HEK293T (cell line): ENCODE results near the gene LXN.

Experiments
- ARNT ChIP-seq: fragments of 450-650 bp; IDR thresholded peaks from 2 replicates; pipeline ENCODE4 v1.6.1; 2017; ENCODE audit warnings: mild to moderate bottlenecking
- BHLHE40 ChIP-seq: fragments of 450-650 bp; IDR thresholded peaks from 2 replicates; pipeline ENCODE4 v1.6.1; 2016; ENCODE audit warnings: mild to moderate bottlenecking, moderate library complexity, borderline replicate concordance
- CTBP1 ChIP-seq: fragments of 450-650 bp; IDR thresholded peaks from 2 replicates; pipeline ENCODE4 v1.6.1; 2016; ENCODE audit warnings: borderline replicate concordance
- FOXK2 ChIP-seq: fragments of 450-650 bp; IDR thresholded peaks from 2 replicates; pipeline ENCODE4 v1.6.1; 2016; ENCODE audit warnings: mild to moderate bottlenecking
- FOXM1 ChIP-seq: fragments of 450-650 bp; IDR thresholded peaks from 2 replicates; pipeline ENCODE4 v1.6.1; 2017; ENCODE audit warnings: mild to moderate bottlenecking, borderline replicate concordance
- HDGF ChIP-seq: fragments of 450-650 bp; IDR thresholded peaks from 2 replicates; pipeline ENCODE4 v1.6.1; 2017; ENCODE audit warnings: antibody characterized with exemption, borderline replicate concordance
- L3MBTL2 ChIP-seq: fragments of 450-650 bp; conservative IDR thresholded peaks from 2 replicates; pipeline ENCODE4 v1.6.1; 2016; ENCODE audit warnings: mild to moderate bottlenecking
- LEF1 ChIP-seq: fragments of 450-650 bp; IDR thresholded peaks from 2 replicates; pipeline ENCODE4 v1.6.1; 2017; ENCODE audit warnings: mild to moderate bottlenecking, borderline replicate concordance
- SP1 ChIP-seq: fragments of 450-650 bp; IDR thresholded peaks from 2 replicates; pipeline ENCODE4 v1.6.1; 2017
- SUZ12 ChIP-seq: fragments of 450-650 bp; IDR thresholded peaks from 2 replicates; pipeline ENCODE4 v1.6.1; 2016; ENCODE audit warnings: mild to moderate bottlenecking

DNA sequence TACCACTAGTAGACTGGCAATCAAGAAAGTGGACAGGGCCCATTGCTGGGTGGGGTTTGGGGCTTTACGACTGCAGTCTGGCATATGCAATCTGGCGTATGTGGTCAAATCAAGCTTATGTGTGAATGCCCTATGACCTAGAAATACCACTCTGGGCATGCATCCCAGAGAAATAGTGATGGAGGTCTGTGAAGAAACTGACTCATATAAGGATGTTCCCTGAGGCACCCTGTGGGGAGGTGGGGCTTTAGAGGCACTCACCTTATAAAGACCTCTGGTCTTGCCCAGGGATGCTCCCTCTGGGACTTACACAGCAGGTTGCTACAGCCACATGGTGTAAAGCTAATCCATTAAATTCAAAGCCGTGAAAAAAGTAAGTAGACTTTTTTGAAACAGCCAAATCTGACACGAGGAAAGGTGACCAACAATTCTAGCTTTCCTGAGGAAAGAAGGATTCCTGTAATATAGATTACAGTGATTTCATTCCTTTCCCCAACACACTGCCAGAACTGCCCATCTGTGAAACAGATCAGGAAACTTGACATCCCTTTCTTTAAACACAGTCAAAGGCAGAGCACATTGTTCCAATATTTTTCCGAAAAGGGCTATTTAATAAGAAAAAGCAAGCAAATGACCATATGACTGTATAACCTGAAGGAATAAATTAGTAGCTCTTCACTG is 46.2 kb upstream of the LXN start:
- no peak for TF ChIP-seq HDGF
- no peak for TF ChIP-seq BHLHE40
- no peak for TF ChIP-seq SUZ12
- no peak for TF ChIP-seq LEF1
- TF ChIP-seq SP1 = no peak
- TF ChIP-seq FOXM1 = no peak
- TF ChIP-seq CTBP1 = no peak
- TF ChIP-seq ARNT = no peak
- no peak for TF ChIP-seq FOXK2
- no peak for TF ChIP-seq L3MBTL2
